GM21390 (cell line): ENCODE measurements around the gene SLC9A2.

Source experiments
- ATAC-seq: cut with Tn5 transposase; IDR thresholded peaks from one replicate; pipeline ENCODE4 v1.9.1; 2021; ENCODE audit not compliant: unreplicated experiment

Gene SLC9A2

GRCh38 chr2:102669401-102669800, 50.0 kb downstream of the SLC9A2 start:
- ATAC-seq, result no peak

GRCh38 chr2:102672107-102672776, 52.9 kb downstream of the SLC9A2 start:
- no peak for ATAC-seq

- no peak for ATAC-seq
Observed at GRCh38 chr2:102674370-102674769, 55.0 kb downstream of the SLC9A2 start.

GRCh38 chr2:102674836-102675235, 55.5 kb downstream of the SLC9A2 start:
- ATAC-seq, result no peak

- no peak for ATAC-seq
Observed at GRCh38 chr2:102677244-102678215, 58.2 kb downstream of the SLC9A2 start.

GRCh38 chr2:102678442-102678841, 59.1 kb downstream of the SLC9A2 start:
- ATAC-seq, result no peak

- ATAC-seq, result no peak
Observed at GRCh38 chr2:102686479-102687439, 67.4 kb downstream of the SLC9A2 start.

GRCh38 chr2:102690012-102690411, 70.7 kb downstream of the SLC9A2 start:
- ATAC-seq, result no peak

- no peak for ATAC-seq
Observed at GRCh38 chr2:102696463-102696862, 77.1 kb downstream of the SLC9A2 start.

GRCh38 chr2:102698369-102699111, 79.2 kb downstream of the SLC9A2 start:
- ATAC-seq, result no peak

- ATAC-seq, result no peak
Observed at GRCh38 chr2:102703305-102703704, 84.0 kb downstream of the SLC9A2 start.

- no peak for ATAC-seq
Observed at GRCh38 chr2:102703748-102704147, 84.4 kb downstream of the SLC9A2 start.

GRCh38 chr2:102704531-102704930, 85.2 kb downstream of the SLC9A2 start:
- no peak for ATAC-seq

- ATAC-seq, result no peak
Observed at GRCh38 chr2:102707796-102708695, 88.7 kb downstream of the SLC9A2 start.

GRCh38 chr2:102708847-102709559, 89.7 kb downstream of the SLC9A2 start:
- ATAC-seq, result no peak

GRCh38 chr2:102717308-102718018, 98.1 kb downstream of the SLC9A2 start:
- ATAC-seq, result no peak

- ATAC-seq, result no peak
Observed at GRCh38 chr2:102718387-102719316, 99.3 kb downstream of the SLC9A2 start.
